GM19238 (cell line): ENCODE results near the gene MISP.

Experiments used
- DNase-seq: peaks from one replicate; pipeline ENCODE4 v3.0.0; 2011; ENCODE audit warnings: low spot score; ENCODE audit not compliant: insufficient read length

The MISP gene

DNA sequence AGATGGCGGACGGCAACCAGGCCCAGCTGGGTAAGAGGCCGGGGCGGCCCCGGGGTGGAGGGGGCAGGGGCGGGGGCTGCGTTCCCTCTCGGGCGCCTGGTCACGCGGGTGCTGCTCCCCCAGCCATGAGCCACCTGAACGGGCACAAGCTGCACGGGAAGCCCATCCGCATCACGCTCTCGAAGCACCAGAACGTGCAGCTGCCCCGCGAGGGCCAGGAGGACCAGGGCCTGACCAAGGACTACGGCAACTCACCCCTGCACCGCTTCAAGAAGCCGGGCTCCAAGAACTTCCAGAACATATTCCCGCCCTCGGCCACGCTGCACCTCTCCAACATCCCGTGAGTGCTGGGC, 57.5 kb downstream of the MISP start:
- DNase-seq: no peak

DNA sequence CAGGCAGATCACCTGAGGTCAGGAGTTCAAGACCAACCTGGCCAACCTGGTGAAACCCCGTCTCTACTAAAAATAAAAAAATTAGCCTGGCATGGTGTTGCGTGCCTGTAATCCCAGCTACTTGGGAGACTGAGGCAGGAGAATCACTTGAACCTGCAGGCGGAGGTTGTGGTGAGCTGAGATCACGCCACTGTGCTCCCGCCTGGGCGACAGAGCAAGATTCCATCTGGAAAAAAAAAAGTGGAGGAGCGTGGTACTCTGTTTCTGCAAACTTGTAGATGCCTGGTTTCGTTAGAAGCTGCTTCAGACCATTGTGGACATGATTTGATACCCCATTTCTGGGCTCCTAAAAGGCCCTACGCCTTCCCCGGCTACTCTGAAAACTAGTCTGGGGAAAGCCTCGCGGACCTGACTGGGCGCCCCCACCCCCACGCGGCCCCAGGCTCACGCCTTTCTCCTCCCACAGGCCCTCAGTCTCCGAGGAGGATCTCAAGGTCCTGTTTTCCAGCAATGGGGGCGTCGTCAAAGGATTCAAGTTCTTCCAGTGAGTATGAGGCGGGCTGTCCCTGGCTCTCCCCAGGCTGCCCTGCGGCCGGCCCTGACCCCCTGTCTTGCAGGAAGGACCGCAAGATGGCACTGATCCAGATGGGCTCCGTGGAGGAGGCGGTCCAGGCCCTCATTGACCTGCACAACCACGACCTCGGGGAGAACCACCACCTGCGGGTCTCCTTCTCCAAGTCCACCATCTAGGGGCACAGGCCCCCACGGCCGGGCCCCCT, 59.4 kb downstream of the MISP start:
- DNase-seq: no peak

DNA sequence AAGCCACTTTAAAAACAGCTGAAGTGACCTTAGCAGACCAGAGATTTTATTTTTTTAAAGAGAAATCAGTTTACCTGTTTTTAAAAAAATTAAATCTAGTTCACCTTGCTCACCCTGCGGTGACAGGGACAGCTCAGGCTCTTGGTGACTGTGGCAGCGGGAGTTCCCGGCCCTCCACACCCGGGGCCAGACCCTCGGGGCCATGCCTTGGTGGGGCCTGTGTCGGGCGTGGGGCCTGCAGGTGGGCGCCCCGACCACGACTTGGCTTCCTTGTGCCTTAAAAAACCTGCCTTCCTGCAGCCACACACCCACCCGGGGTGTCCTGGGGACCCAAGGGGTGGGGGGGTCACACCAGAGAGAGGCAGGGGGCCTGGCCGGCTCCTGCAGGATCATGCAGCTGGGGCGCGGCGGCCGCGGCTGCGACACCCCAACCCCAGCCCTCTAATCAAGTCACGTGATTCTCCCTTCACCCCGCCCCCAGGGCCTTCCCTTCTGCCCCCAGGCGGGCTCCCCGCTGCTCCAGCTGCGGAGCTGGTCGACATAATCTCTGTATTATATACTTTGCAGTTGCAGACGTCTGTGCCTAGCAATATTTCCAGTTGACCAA, 60.1 kb downstream of the MISP start:
- no peak for DNase-seq

GRCh38 chr19:811506-812048, 60.7 kb downstream of the MISP start:
- DNase-seq: no peak

GRCh38 chr19:812049-812746, 61.3 kb downstream of the MISP start:
- no peak for DNase-seq

GRCh38 chr19:812747-813218, 61.9 kb downstream of the MISP start:
- no peak for DNase-seq

GRCh38 chr19:813219-814151, 62.6 kb downstream of the MISP start:
- no peak for DNase-seq
